ENCODE results near the gene MZT1. TPM values are rescaled to one million over a fixed set of nuclear protein-coding genes. Genes with fewer than 3 reads are reported as not detected.
"Not testable (repeated sequence)": the region's sequence is repeated elsewhere in the genome, so short reads cannot be mapped to it uniquely, and the experiment has no call there.

Gene MZT1
- total RNA-seq, 1 donor from 2014 or later: 11.4 TPM

- no peak for TF ChIP-seq CTCF (IDR thresholded peaks at IDR 0.05; ENCODE audit: unreplicated experiment)
These were observed 9.6 kb upstream of the MZT1 start for GRCh38 chr13:72737033-72737432.

GRCh38 chr13:72728290-72728605 lies 819 bp upstream of the MZT1 start:
- Mint-ChIP-seq H3K9me3 (ENCODE audit: unreplicated experiment) (no peaks in the 10 kb centered on the region), H3K36me3 (ENCODE audit: low read depth, unreplicated experiment) (peaks cover 7% of the 10 kb centered on the region), H3K27ac (ENCODE audit: unreplicated experiment) (peak overlapping the region; percentile 67), H3K4me3 (ENCODE audit: unreplicated experiment) (peak overlapping the region; percentile 97), H3K27me3 (ENCODE audit: unreplicated experiment) (peaks cover 9% of the 10 kb centered on the region), H3K4me1 (ENCODE audit: unreplicated experiment) (peaks cover 18% of the 10 kb centered on the region)
- no peak for DNase-seq (ENCODE audit: low spot score)
- no peak for TF ChIP-seq CTCF (IDR thresholded peaks at IDR 0.05; ENCODE audit: unreplicated experiment)

More at GRCh38 chr13:72737033-72737432, 9.6 kb upstream of the MZT1 start:
- H3K27ac Mint-ChIP-seq (ENCODE audit: unreplicated experiment): no peak overlapping the region
- H3K4me1 Mint-ChIP-seq (ENCODE audit: unreplicated experiment): no peaks in the 10 kb centered on the region
- peaks cover 1% of the 10 kb centered on the region for H3K27me3 Mint-ChIP-seq (ENCODE audit: unreplicated experiment)
- H3K9me3 Mint-ChIP-seq (ENCODE audit: unreplicated experiment): no peaks in the 10 kb centered on the region
- no peak overlapping the region for H3K4me3 Mint-ChIP-seq (ENCODE audit: unreplicated experiment)
- no peaks in the 10 kb centered on the region for H3K36me3 Mint-ChIP-seq (ENCODE audit: low read depth, unreplicated experiment)
- no peak for DNase-seq (ENCODE audit: low spot score)

- Mint-ChIP-seq H3K36me3 (ENCODE audit: low read depth, unreplicated experiment) (peaks cover 7% of the 10 kb centered on the region), H3K4me3 (ENCODE audit: unreplicated experiment) (peak overlapping the region; percentile 97), H3K27ac (ENCODE audit: unreplicated experiment) (peak overlapping the region; percentile 26), H3K27me3 (ENCODE audit: unreplicated experiment) (peaks cover 9% of the 10 kb centered on the region), H3K9me3 (ENCODE audit: unreplicated experiment) (no peaks in the 10 kb centered on the region), H3K4me1 (ENCODE audit: unreplicated experiment) (peaks cover 18% of the 10 kb centered on the region)
- peak; percentile 32 for DNase-seq (ENCODE audit: low spot score)
- TF ChIP-seq CTCF (IDR thresholded peaks at IDR 0.05; ENCODE audit: unreplicated experiment): no peak
These were observed 558 bp downstream of the MZT1 start for GRCh38 chr13:72726726-72727416.

DNA sequence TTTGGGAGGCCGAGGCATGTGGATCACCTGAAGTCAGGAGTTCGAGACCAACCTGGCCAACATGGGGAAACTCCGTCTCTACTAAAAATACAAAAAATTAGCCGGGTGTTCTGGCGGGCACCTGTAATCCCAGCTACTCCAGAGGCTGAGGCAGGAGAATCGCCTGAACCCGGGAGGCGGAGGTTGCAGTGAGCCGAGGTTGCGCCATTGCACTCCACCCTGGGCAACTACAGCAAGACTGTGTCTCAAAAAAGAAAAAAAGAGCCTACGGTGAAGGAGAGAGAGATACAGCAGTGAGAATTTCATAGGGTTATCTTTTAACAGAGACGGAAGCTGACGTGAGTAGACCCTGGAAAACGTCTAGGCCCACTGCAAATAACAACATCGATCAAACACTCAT lies 1.2 kb downstream of the MZT1 start:
- H3K9me3 Mint-ChIP-seq (ENCODE audit: unreplicated experiment); H3K27me3 Mint-ChIP-seq (ENCODE audit: unreplicated experiment); H3K27ac Mint-ChIP-seq (ENCODE audit: unreplicated experiment); DNase-seq (ENCODE audit: low spot score); H3K36me3 Mint-ChIP-seq (ENCODE audit: low read depth, unreplicated experiment): not testable (repeated sequence)
- Mint-ChIP-seq H3K4me1 (ENCODE audit: unreplicated experiment) (peaks cover 23% of the 10 kb centered on the region), H3K4me3 (ENCODE audit: unreplicated experiment) (peak overlapping the region; percentile 97)

GRCh38 chr13:72716776-72717175 lies 10.7 kb downstream of the MZT1 start:
- Mint-ChIP-seq H3K27ac (ENCODE audit: unreplicated experiment) (peak overlapping the region; percentile 89), H3K36me3 (ENCODE audit: low read depth, unreplicated experiment) (peaks cover 41% of the 10 kb centered on the region), H3K27me3 (ENCODE audit: unreplicated experiment) (no peaks in the 10 kb centered on the region), H3K4me3 (ENCODE audit: unreplicated experiment) (no peak overlapping the region), H3K4me1 (ENCODE audit: unreplicated experiment) (peaks cover 18% of the 10 kb centered on the region), H3K9me3 (ENCODE audit: unreplicated experiment) (peaks cover 12% of the 10 kb centered on the region)
- no peak for TF ChIP-seq CTCF (IDR thresholded peaks at IDR 0.05; ENCODE audit: unreplicated experiment)
- DNase-seq (ENCODE audit: low spot score): no peak
